Endothelial cell of umbilical vein (primary cell): ENCODE results near the gene FAM98B. TPM values are rescaled to one million over a fixed set of nuclear protein-coding genes. Genes with fewer than 3 reads are reported as not detected.

Experiments used
- BruUV-seq: library from RNA; stranded (reverse); fragments of 400-500 nt; replicated peaks from 2 replicates; lab custom pipeline; 2021; lab: Mats Ljungman, UMichigan
- CTCF ChIA-PET: fragments of 300-600, 350-600 bp; sonication (Branson Sonifier 250); formaldehyde crosslinking; loops from one replicate; lab custom pipeline; 2021; ENCODE audit warnings: antibody characterized with exemption, inconsistent platforms; lab: Charles Lee
- POLR2A ChIA-PET: fragments of 300-600, 350-600 bp; sonication (Branson Sonifier 250); formaldehyde crosslinking; loops from one replicate; lab custom pipeline; 2021; ENCODE audit warnings: antibody characterized with exemption, inconsistent platforms; lab: Charles Lee
- DNase-seq: peaks from one replicate; pipeline ENCODE4 v3.0.0-alpha.2; 2011; ENCODE audit warnings: low read depth, low spot score
- FAIRE-seq: peaks from 2 replicates; lab custom pipeline; 2011; peaks lifted over from hg19 to GRCh38; lab: Jason Lieb, UNC
- H2AFZ ChIP-seq: 2 replicates; pipeline ENCODE4 v1.6.0; 2012; ENCODE audit warnings: low read depth, low read length, control low read depth, inconsistent platforms
- H3K27ac ChIP-seq: 2 replicates; pipeline ENCODE4 v1.5.1; 2011; ENCODE audit warnings: low read depth, mild to moderate bottlenecking, control low read depth, low read length, moderate library complexity; ENCODE audit not compliant: insufficient read depth
- H3K27me3 ChIP-seq, 2 experiments: 2 replicates each; pipeline versions ENCODE4 v1.6.0 to v1.6.1; 2011; ENCODE audit warnings: low read length in 2 of 2, mixed read lengths in 1 of 2; ENCODE audit not compliant: control insufficient read depth in 2 of 2, insufficient read depth in 2 of 2
- H3K36me3 ChIP-seq, 2 experiments: 2 replicates in 1 of 2; 3 replicates in 1 of 2; pipeline ENCODE4 v1.5.1; 2011; ENCODE audit warnings: low read length in 2 of 2, mild to moderate bottlenecking in 1 of 2, moderate library complexity in 1 of 2; ENCODE audit not compliant: control insufficient read depth in 2 of 2, insufficient read depth in 2 of 2; ENCODE audit errors: extremely low read depth in 1 of 2
- H3K4me1 ChIP-seq: 3 replicates; pipeline ENCODE4 v1.5.1; 2011; ENCODE audit warnings: mild to moderate bottlenecking, low read length; ENCODE audit not compliant: control insufficient read depth, insufficient read depth; ENCODE audit errors: extremely low read depth
- H3K4me2 ChIP-seq: 2 replicates; pipeline ENCODE4 v1.6.1; 2011; ENCODE audit warnings: low read length, control low read depth, mixed read lengths; ENCODE audit not compliant: insufficient read depth
- H3K4me3 ChIP-seq, 3 experiments: fragments of 200-600 bp in 1 of 3; sonication (generic), shearing (Covaris generic) in 1 of 3; replicated peaks in 1 of 3; 2 replicates each; pipeline ENCODE4 v1.5.1; 2011 to 2016; ENCODE audit warnings: control low read depth in 3 of 3, low read length in 3 of 3, mild to moderate bottlenecking in 2 of 3, inconsistent platforms in 1 of 3, low read depth in 1 of 3, moderate library complexity in 1 of 3; ENCODE audit not compliant: insufficient read depth in 1 of 3
- H3K79me2 ChIP-seq: 2 replicates; pipeline ENCODE4 v1.6.0; 2012; ENCODE audit warnings: low read length, inconsistent platforms; ENCODE audit not compliant: control insufficient read depth, insufficient read depth
- H3K9ac ChIP-seq: replicated peaks from 2 replicates; pipeline ENCODE3; 2011; ENCODE audit warnings: low read length, control low read depth; ENCODE audit not compliant: insufficient read depth; ENCODE audit errors: extremely low read depth
- H3K9me1 ChIP-seq: replicated peaks from 3 replicates; pipeline ENCODE4 v1.6.0; 2011; ENCODE audit warnings: mild to moderate bottlenecking, low read length; ENCODE audit not compliant: control insufficient read depth, insufficient read depth; ENCODE audit errors: extremely low read depth
- H3K9me3 ChIP-seq: replicated peaks from 2 replicates; pipeline ENCODE4 v1.5.1; 2012; ENCODE audit warnings: low read length, inconsistent platforms; ENCODE audit not compliant: control insufficient read depth, insufficient read depth
- H4K20me1 ChIP-seq: replicated peaks from 2 replicates; pipeline ENCODE3; 2011; ENCODE audit warnings: mild to moderate bottlenecking, low read length; ENCODE audit not compliant: control insufficient read depth, insufficient read depth; ENCODE audit errors: extremely low read depth
- CTCF ChIP-seq, 2 donors: IDR thresholded peaks; 1 replicate in 1 of 2; 2 replicates in 1 of 2; pipeline ENCODE4 v1.5.1; 2011; ENCODE audit warnings: low read length in 2 of 2, mild to moderate bottlenecking in 2 of 2, moderate library complexity in 2 of 2, control low read depth in 1 of 2, inconsistent platforms in 1 of 2, low read depth in 1 of 2; ENCODE audit not compliant: insufficient read depth in 1 of 2; ENCODE audit errors: extremely low read depth in 1 of 2
- EZH2 ChIP-seq: IDR thresholded peaks from 2 replicates; pipeline ENCODE4 v1.6.1; 2012; ENCODE audit warnings: borderline replicate concordance, low read depth, mild to moderate bottlenecking, moderate library complexity, low read length, inconsistent platforms; ENCODE audit not compliant: severe bottlenecking
- FOS ChIP-seq: IDR thresholded peaks from 2 replicates; pipeline ENCODE4 v1.6.1; 2011; ENCODE audit warnings: mild to moderate bottlenecking, low read length, moderate library complexity, borderline replicate concordance; ENCODE audit not compliant: insufficient read depth
- GATA2 ChIP-seq: IDR thresholded peaks from 2 replicates; pipeline ENCODE4 v1.7.0; 2011; ENCODE audit warnings: low read depth, mild to moderate bottlenecking, moderate library complexity, mixed read lengths, low read length; ENCODE audit not compliant: insufficient read length, insufficient read depth
- JUN ChIP-seq: IDR thresholded peaks from 2 replicates; pipeline ENCODE4 v1.6.1; 2011; ENCODE audit warnings: borderline replicate concordance, low read depth; ENCODE audit not compliant: insufficient read length, insufficient read depth
- MAX ChIP-seq: IDR thresholded peaks from 2 replicates; pipeline ENCODE4 v1.6.1; 2011; ENCODE audit not compliant: insufficient read depth, insufficient read length
- MYC ChIP-seq: IDR thresholded peaks from one replicate; pipeline ENCODE4 v1.6.1; 2011; ENCODE audit warnings: mild to moderate bottlenecking, low read depth, low read length
- POLR2A ChIP-seq: IDR thresholded peaks from 2 replicates; pipeline ENCODE4 v1.6.1; 2012; ENCODE audit warnings: low read depth, mild to moderate bottlenecking, control low read depth, low read length
- POLR2AphosphoS5 ChIP-seq: IDR thresholded peaks from 2 replicates; pipeline ENCODE4 v1.6.1; 2012; ENCODE audit warnings: low read depth, mild to moderate bottlenecking, control low read depth, low read length, moderate library complexity; ENCODE audit not compliant: insufficient read depth
- dilution Hi-C: fragments of 300-500 bp; cut with MboI; formaldehyde crosslinking; loops from one replicate; pipeline ENCODE4 v1.15.0; 2019; ENCODE audit warnings: low sequenced_read_pairs; ENCODE audit not compliant: extremely low pct_ligation_motif_present
- intact Hi-C: fragments of 100-400 bp; cut with micrococcal nuclease; formaldehyde crosslinking; loops from one replicate; pipeline ENCODE4 v1.10.0; 2022
- polyA plus RNA-seq, 4 experiments: library from polyadenylated mRNA; depleted of rRNA in 3 of 4; stranded (reverse) in 3 of 4; unstranded in 1 of 4; fragments of >200 nt; gene quantifications; 2 replicates each; pipeline versions ENCODE4 v1.2.1 to v1.2.3, GENCODE V29; 2011 to 2012; ENCODE audit warnings: missing spikeins in 1 of 4
- total RNA-seq: library from RNA; stranded (reverse); gene quantifications from 2 replicates; pipeline ENCODE4 v1.2.3, GENCODE V29; 2021

Gene FAM98B
- total and polyA plus RNA-seq, 2 donors (not counting 3 experiments of a cell fraction or from before 2014, with no cell fraction given): 4.2 to 22.3 TPM

- no peaks in the 10 kb centered on the region for H3K9me1 ChIP-seq
- CTCF ChIA-PET: interaction anchor here (0.7 to 4.1 kb wide), 8 partner anchors 12 to 195 kb away, joined by 3 to 19 read pairs (median 4); partner anchors contain the start of gene RASGRP1
- H3K27ac ChIP-seq: no peak overlapping the region
- no peaks in the 10 kb centered on the region for H3K4me1 ChIP-seq
- no peaks in the 10 kb centered on the region for H3K9me3 ChIP-seq
- H2AFZ ChIP-seq: no peak overlapping the region
- H3K79me2 ChIP-seq: no peaks in the 10 kb centered on the region
- no peaks in the 10 kb centered on the region for H3K27me3 ChIP-seq
- no peak for FAIRE-seq
- BruUV-seq: no TSS peak
- no peak overlapping the region for H3K9ac ChIP-seq
- TF ChIP-seq MAX: no peak
- no peak for TF ChIP-seq GATA2
- no peak for TF ChIP-seq CTCF (IDR thresholded peaks at IDR 0.05; ENCODE audit: extremely low read depth in 1 of 2, insufficient read depth in 1 of 2, low read depth in 1 of 2, low read length in 2 of 2)
- TF ChIP-seq JUN: no peak
- TF ChIP-seq POLR2A: no peak
- TF ChIP-seq POLR2AphosphoS5: no peak
- no peak for TF ChIP-seq FOS
- TF ChIP-seq EZH2: no peak
- no peak for TF ChIP-seq MYC
- no peaks in the 10 kb centered on the region for H3K36me3 ChIP-seq
- DNase-seq: no peak
- no peaks in the 10 kb centered on the region for H4K20me1 ChIP-seq
- H3K4me2 ChIP-seq: no peak overlapping the region
- dilution Hi-C loops (no loop called here), intact Hi-C loops (no loop called here)
- H3K4me3 ChIP-seq: no peak overlapping the region
- POLR2A ChIA-PET: no interaction called here
These were observed 50.9 kb downstream of the FAM98B start for GRCh38 chr15:38504680-38505467.
